GM21723 (cell line): ENCODE data around the gene PCDH1.

Experiments
- ATAC-seq: cut with Tn5 transposase; IDR thresholded peaks from one replicate; pipeline ENCODE4 v1.9.1; 2021; ENCODE audit warnings: mild to moderate bottlenecking, moderate library complexity; ENCODE audit not compliant: unreplicated experiment

Gene PCDH1

GRCh38 chr5:141857226-141857625 is 21.0 kb downstream of the PCDH1 start:
- no peak for ATAC-seq

DNA sequence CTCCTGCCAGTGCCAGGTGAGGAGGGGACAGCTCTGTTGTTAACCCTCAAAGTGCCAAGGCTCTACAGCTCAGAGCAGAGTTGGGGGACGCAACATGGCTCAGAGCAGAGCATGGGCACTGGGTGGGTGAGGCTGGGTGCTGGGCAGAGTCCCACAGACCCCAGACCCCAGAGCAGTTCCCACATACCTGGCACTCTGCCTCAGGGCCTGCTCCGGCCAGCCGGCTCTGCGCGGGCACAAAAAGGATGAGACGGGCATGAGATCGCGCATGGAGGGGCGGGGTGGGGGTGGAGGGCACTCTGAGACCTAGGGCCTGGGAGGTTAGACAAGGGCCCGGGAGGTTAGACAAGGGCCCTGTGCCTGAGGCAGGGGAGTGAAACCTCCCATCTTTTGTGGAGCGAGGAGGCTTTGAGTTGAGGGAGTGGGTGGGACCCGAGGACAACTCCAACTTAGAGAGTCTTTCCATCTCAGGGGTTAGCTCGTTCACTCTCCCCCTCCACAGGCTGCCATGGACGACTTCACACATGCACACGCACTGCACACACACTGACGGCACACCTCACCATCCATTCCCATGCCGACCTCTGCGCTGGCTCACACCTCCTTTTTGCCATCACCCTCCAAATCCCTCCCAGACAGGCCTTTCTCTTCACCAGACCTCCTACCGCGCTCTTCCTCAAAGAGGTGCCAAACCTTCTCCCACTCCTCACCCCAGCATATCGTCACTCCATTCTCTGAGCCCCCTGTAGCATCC is 22.0 kb downstream of the PCDH1 start:
- no peak for ATAC-seq

- ATAC-seq = no peak
Observed at GRCh38 chr5:141855265-141856036, 22.8 kb downstream of the PCDH1 start.

DNA sequence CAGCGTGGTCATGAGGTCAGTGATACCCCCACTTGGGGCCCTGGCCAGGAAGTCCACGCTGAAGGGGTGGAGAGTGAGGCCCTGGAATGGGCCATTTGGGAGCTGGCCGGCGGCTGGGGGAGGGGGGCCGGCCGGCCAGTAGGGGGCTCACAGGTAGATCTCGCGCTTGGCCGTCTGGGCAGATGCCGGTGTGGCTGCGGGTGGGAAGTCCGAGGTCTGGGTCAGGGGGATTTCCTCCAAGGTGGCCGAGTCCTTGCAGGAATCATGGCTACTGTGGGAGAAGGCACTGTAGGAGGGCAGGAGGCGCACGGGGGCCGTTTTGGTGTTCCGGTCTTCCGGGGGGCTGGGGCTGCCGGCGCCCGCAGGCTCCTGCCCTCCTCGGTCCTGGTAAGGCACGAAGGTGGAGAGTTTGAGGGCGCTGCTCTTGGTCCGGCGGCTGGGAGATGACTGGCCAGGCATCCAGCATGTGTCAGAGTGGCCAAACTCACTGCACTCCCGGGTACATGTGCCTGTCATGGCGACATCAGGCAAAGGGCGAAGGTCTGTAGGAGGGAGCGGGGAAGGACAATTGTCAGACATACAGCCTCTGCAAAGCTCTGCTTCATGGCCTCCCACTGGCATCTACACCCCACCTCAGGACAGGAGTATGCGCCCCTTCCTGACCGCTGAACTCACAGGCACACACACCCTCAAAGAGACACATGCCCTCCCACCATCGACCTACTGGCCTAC is 24.1 kb downstream of the PCDH1 start:
- no peak for ATAC-seq

DNA sequence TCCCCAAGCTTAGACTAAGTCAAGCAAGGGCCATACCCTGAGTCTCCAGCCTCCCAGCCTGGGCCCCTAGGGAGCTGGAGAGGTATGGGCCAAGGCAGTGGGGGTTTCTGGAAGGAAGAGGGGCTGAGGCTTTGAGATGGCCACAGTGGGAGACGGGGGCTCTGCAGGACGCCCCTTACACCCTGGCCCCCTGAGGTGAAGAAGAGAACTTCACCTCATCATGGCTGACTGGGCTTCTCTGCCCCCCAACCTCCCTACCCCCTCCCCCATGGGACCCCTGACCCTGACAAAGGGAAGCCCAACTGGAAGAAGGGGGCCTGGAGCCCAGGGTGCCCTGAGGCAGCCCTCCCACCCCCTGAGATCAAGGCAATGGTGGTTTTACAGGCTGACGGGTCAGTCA is 25.8 kb downstream of the PCDH1 start:
- no peak for ATAC-seq

DNA sequence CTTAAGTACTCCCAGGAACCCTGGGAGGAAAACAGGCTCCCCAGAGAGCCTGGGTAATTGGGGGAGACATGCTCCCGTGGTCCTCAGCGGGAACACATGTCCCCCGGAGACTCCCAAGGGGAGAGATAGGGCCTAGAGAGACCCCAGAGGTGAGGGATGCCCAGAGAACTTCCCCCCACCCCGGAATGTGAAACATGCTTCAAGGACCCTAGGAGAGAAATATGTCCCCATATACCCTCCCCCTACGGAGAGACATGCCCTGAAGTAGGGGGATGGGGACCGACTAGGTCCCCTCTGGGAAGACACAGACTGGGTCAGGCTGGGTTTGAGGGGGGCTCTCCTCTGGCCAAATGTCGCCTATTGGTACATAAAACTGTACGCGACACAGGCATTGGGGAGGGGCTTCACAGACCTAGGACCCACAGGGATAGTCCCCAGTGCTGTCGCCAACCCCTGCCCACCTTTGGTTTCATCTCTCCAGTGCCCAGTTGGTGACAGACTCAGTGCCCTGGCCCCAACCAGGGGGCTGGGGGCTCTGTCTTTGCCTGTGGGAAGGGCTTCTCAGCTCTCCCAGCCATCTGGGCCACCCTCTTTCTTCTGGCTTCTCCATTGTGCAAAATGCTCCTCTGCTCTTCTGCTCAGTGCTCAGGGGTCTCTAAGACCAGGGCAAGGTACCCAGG is 26.9 kb downstream of the PCDH1 start:
- ATAC-seq = no peak

GRCh38 chr5:141850786-141851185 is 27.4 kb downstream of the PCDH1 start:
- ATAC-seq = no peak

- no peak for ATAC-seq
Observed at GRCh38 chr5:141850244-141850768, 27.9 kb downstream of the PCDH1 start.

- peak; percentile 84 for ATAC-seq
Observed at GRCh38 chr5:141849415-141850243, 28.6 kb downstream of the PCDH1 start.

DNA sequence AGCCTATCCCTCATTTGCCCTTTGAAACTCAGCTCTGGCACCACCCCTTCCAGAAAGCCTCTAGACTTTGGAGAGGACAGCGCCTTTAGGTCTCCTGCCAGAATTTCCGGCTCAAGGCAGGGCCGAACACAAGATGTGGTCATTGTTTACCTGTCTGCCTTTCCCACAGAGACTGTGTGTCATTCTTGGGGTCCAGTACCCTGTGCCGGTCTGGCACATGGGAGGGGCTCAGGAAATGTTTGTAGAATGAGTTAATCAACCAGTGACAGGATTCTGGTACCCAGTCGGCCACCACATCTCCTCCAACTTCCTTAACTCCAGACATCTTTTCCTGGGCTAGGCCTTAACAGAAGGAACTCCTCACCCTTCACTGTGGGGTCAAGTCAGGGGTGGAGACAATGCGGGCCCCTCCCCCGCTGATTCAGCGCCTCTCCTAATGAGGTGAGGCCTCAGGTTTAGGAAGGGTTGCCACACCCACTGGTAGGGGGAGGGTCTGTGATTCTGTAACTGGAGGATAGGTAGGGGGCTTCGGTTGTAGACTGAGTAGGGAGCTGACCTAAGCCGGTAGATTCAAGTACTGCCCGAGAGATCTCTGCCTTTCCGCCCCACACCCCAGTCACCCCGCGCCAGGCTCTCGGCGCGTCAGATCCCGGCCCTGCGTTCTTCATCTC is 29.3 kb downstream of the PCDH1 start:
- peak; percentile 38 for ATAC-seq

GRCh38 chr5:141846031-141846430 is 32.2 kb downstream of the PCDH1 start:
- no peak for ATAC-seq

- no peak for ATAC-seq
Observed at GRCh38 chr5:141845371-141845851, 32.8 kb downstream of the PCDH1 start.

- ATAC-seq = no peak
Observed at GRCh38 chr5:141844414-141845097, 33.7 kb downstream of the PCDH1 start.

- ATAC-seq = no peak
Observed at GRCh38 chr5:141843156-141843927, 34.9 kb downstream of the PCDH1 start.

- ATAC-seq = no peak
Observed at GRCh38 chr5:141841378-141842180, 36.6 kb downstream of the PCDH1 start.

GRCh38 chr5:141840826-141841360 is 37.3 kb downstream of the PCDH1 start:
- ATAC-seq = no peak

GRCh38 chr5:141840280-141840812 is 37.9 kb downstream of the PCDH1 start:
- ATAC-seq = no peak
